GM12878 (cell line): Measurements from ENCODE around the gene CIROP. TPM values are rescaled to one million over a fixed set of nuclear protein-coding genes. Genes with fewer than 3 reads are reported as not detected.

Experiments used
- ASH2L ChIP-seq: fragments of 300-600, 200-600 bp; sonication (generic); IDR thresholded peaks from 2 replicates; pipeline ENCODE4 v1.6.1; 2017; ENCODE audit warnings: low read depth, mild to moderate bottlenecking, borderline replicate concordance
- BRCA1 ChIP-seq: IDR thresholded peaks from 2 replicates; pipeline ENCODE4 v1.6.1; 2011; ENCODE audit warnings: low read depth, low read length, improper control_type of control experiment
- CHD1 ChIP-seq: IDR thresholded peaks from 2 replicates; pipeline ENCODE4 v1.6.1; 2012; ENCODE audit warnings: low read depth, low read length, improper control_type of control experiment
- ETV6 ChIP-seq, 2 experiments: fragments of 450-650 bp in 1 of 2; IDR thresholded peaks in 1 of 2; conservative IDR thresholded peaks in 1 of 2; 2 replicates each; pipeline ENCODE4 v1.6.1; 2014; ENCODE audit warnings: antibody characterized with exemption in 1 of 2, borderline replicate concordance in 1 of 2, low read depth in 1 of 2, mild to moderate bottlenecking in 1 of 2, moderate library complexity in 1 of 2
- FOXK2 ChIP-seq: fragments of 450-650 bp; IDR thresholded peaks from 2 replicates; pipeline ENCODE4 v1.6.1; 2017; ENCODE audit warnings: mild to moderate bottlenecking, moderate library complexity
- GABPA ChIP-seq: IDR thresholded peaks from 2 replicates; pipeline ENCODE4 v1.6.1; 2014; ENCODE audit warnings: antibody characterized with exemption, low read depth, mild to moderate bottlenecking, inconsistent platforms
- IRF4 ChIP-seq: IDR thresholded peaks from 2 replicates; pipeline ENCODE4 v1.6.1; 2011; ENCODE audit warnings: low read depth, low read length
- JUNB ChIP-seq: IDR thresholded peaks from 2 replicates; pipeline ENCODE4 v1.6.1; 2016; ENCODE audit warnings: antibody characterized with exemption, mild to moderate bottlenecking
- MXI1 ChIP-seq: fragments of 150-350 bp; IDR thresholded peaks from 2 replicates; pipeline ENCODE4 v1.6.1; 2011; ENCODE audit warnings: low read depth, mild to moderate bottlenecking, inconsistent platforms, low read length, improper control_type of control experiment
- MYB ChIP-seq: fragments of 150-350 bp; IDR thresholded peaks from 2 replicates; pipeline ENCODE4 v1.6.1; 2014; ENCODE audit warnings: mild to moderate bottlenecking, low read depth, low read length, borderline replicate concordance
- POLR2AphosphoS2 ChIP-seq: IDR thresholded peaks from 2 replicates; pipeline ENCODE4 v1.6.1; 2011; ENCODE audit warnings: low read depth, mild to moderate bottlenecking, low read length, improper control_type of control experiment, moderate library complexity
- POU2F2 ChIP-seq: IDR thresholded peaks from 3 replicates; pipeline ENCODE4 v1.6.1; 2011; ENCODE audit warnings: low read depth, mild to moderate bottlenecking, low read length, borderline replicate concordance
- RELA ChIP-seq: fragments of 450-650 bp; IDR thresholded peaks from 2 replicates; pipeline ENCODE4 v1.8.0; 2014; ENCODE audit warnings: borderline replicate concordance; ENCODE audit not compliant: partially characterized antibody
- RUNX3 ChIP-seq: IDR thresholded peaks from 2 replicates; pipeline ENCODE4 v1.6.1; 2012; ENCODE audit warnings: low read length, inconsistent platforms
- SP1 ChIP-seq: IDR thresholded peaks from one replicate; pipeline ENCODE4 v1.6.1; 2011; ENCODE audit warnings: low read depth, low read length
- SREBF1 ChIP-seq: IDR thresholded peaks from 2 replicates; pipeline ENCODE4 v1.6.1; 2012; ENCODE audit warnings: mild to moderate bottlenecking, low read length
- SRF ChIP-seq, 2 experiments: IDR thresholded peaks; 2 replicates each; pipeline ENCODE4 v1.6.1; 2011; ENCODE audit warnings: low read depth in 2 of 2, low read length in 2 of 2, mild to moderate bottlenecking in 1 of 2, moderate library complexity in 1 of 2
- USF2 ChIP-seq: IDR thresholded peaks from 2 replicates; pipeline ENCODE4 v1.6.1; 2011; ENCODE audit warnings: low read depth, low read length, improper control_type of control experiment, borderline replicate concordance
- ZBTB33 ChIP-seq: fragments of 450-650 bp; IDR thresholded peaks from 2 replicates; pipeline ENCODE4 v1.6.1; 2017; ENCODE audit warnings: mild to moderate bottlenecking
- ZBTB4 ChIP-seq: fragments of 450-650 bp; formaldehyde crosslinking; IDR thresholded peaks from 2 replicates; pipeline ENCODE4 v1.4.0; 2022; ENCODE audit warnings: mild to moderate bottlenecking, moderate library complexity
- ZBTB40 ChIP-seq: fragments of 450-650 bp; IDR thresholded peaks from 2 replicates; pipeline ENCODE4 v1.6.1; 2016; ENCODE audit warnings: mild to moderate bottlenecking, moderate library complexity, borderline replicate concordance
- polyA plus RNA-seq, 11 experiments: library from polyadenylated mRNA; depleted of rRNA in 4 of 11; unstranded in 6 of 11; stranded (reverse) in 5 of 11; fragments of >200 nt; fragmentation: Nextera tagmentation in 4 of 11; fragmentation: Illumina TruSeq in 1 of 11; extraction: Ambion mirVana in 4 of 11; extraction: Trizol in 1 of 11; gene quantifications; 1 replicate in 1 of 11; 2 replicates in 10 of 11; pipeline versions ENCODE4 v1.2.1 to v1.2.3, GENCODE V29; 2011 to 2016; ENCODE audit warnings: inconsistent platforms in 2 of 11, missing spikeins in 2 of 11, low read depth in 1 of 11
- total RNA-seq, 4 experiments: library from RNA; depleted of rRNA in 3 of 4; stranded (reverse); fragments of >200 nt in 3 of 4; fragmentation: Illumina TruSeq in 1 of 4; extraction: Trizol in 1 of 4; gene quantifications; 2 replicates each; pipeline versions ENCODE4 v1.2.1 to v1.2.3, GENCODE V29; 2013 to 2021

CIROP gene
- total and polyA plus RNA-seq, 10 of the 15 experiments (the other 5 are each of a cell fraction or from before 2014, with no cell fraction given), result not detected

GRCh38 chr14:23071244-23071920 is 33.4 kb downstream of the CIROP start (continued):
- TF ChIP-seq ZBTB40 (no peak), MYB (no peak), SRF (IDR thresholded peaks at IDR 0.05; ENCODE audit: low read depth in 2 of 2, low read length in 2 of 2) (no peak), MXI1 (no peak), SP1 (no peak), ZBTB33 (no peak), JUNB (no peak), ASH2L (no peak), IRF4 (no peak), SREBF1 (no peak), POU2F2 (peak; percentile 44; the same call in 1 of the 3 replicates), GABPA (no peak), FOXK2 (no peak), RUNX3 (no peak), BRCA1 (no peak), POLR2AphosphoS2 (peak; percentile 92), RELA (peak; percentile 14), ZBTB4 (CRISPR knock-in tag) (no peak), ETV6 (conservative IDR thresholded peaks at IDR 0.05 in 1 of 2, IDR thresholded peaks at IDR 0.05 in 1 of 2; ENCODE audit: borderline replicate concordance in 1 of 2, low read depth in 1 of 2) (no peak), CHD1 (no peak), USF2 (no peak)
